Stimulated activated CD8-positive, alpha-beta memory T cell treated with anti-CD3 and anti-CD28 coated beads, Interleukin-4, amount 100 ng/mL, for 4 hours (primary cell): ENCODE data around the gene S100PBP.

ENCODE experiments used
- DNase-seq, 2 donors: peaks; one replicate each; pipeline ENCODE4 v3.0.0-alpha.2; 2020; ENCODE audit warnings: low read depth in 2 of 2, low spot score in 1 of 2

S100PBP gene

GRCh38 chr1:32825181-32825580 is 7.7 kb downstream of the S100PBP start:
- DNase-seq: no peak

DNA sequence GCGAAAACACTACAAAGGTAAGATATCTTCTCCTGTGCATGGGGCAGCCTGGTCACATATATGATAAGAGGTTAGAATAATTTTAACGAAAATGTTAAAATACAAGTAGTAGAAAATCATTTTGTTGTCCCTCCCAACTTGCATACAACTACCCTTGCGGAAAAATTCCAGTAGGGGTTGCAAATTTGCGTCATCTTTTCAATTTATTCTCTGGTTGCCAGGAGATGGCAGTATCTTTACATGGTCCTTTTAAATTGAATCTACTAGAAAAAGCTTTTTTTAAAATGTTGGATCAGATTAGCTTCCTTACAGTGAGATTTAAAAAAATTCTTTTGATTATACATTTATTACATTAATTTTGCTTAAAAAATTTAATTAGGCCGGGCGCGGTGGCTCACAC is 10.9 kb downstream of the S100PBP start:
- DNase-seq: no peak

- no peak for DNase-seq
These were observed 12.8 kb downstream of the S100PBP start for GRCh38 chr1:32830092-32830852.

DNA sequence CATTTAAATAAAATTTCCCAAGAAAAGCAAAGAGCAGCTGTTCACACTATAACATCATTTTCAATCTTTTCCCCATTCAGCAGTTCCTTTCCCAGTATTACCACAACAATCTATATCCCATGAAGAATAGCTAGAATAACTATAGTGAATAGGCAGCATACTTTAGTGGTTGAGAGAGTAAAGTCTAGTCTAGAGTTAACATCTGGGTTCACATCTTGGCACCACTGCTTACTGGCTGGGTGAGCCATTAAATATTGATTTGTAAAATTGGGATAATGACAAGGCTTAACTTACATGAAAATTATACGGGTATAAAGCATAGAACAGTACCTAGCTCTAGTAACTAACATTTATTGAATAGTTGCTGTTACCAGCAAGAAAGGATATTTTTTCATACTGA is 14.4 kb downstream of the S100PBP start:
- no peak for DNase-seq

GRCh38 chr1:32848354-32849063 is 31.1 kb downstream of the S100PBP start:
- no peak for DNase-seq

- no peak for DNase-seq
These were observed 38.6 kb downstream of the S100PBP start for GRCh38 chr1:32855861-32856617.

GRCh38 chr1:32858136-32858535 is 40.7 kb downstream of the S100PBP start:
- no peak for DNase-seq

GRCh38 chr1:32858791-32859190 is 41.3 kb downstream of the S100PBP start:
- DNase-seq: no peak

DNA sequence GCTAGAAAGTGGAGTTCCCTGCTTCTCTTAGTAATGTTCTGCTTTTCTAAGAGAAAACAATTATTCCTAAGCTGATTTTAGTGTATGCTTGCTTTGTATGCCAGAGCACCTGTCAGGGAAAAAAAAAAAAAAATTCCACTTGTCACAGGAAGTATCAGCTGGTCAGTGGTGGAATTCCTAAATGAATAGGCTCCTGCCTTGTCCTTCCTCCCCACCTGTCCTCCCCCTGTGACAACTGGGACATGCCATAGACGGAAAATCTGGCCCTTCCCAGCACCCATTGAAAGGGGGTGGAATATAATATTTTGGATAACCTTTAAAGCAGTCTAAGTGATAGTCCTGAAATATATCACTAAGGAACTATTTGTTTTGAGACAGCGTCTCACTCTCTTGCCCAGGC is 42.5 kb downstream of the S100PBP start:
- no peak for DNase-seq

- DNase-seq: no peak
These were observed 43.1 kb downstream of the S100PBP start for GRCh38 chr1:32860566-32860965.

- DNase-seq: no peak
These were observed 44.6 kb downstream of the S100PBP start for GRCh38 chr1:32861904-32862695.

DNA sequence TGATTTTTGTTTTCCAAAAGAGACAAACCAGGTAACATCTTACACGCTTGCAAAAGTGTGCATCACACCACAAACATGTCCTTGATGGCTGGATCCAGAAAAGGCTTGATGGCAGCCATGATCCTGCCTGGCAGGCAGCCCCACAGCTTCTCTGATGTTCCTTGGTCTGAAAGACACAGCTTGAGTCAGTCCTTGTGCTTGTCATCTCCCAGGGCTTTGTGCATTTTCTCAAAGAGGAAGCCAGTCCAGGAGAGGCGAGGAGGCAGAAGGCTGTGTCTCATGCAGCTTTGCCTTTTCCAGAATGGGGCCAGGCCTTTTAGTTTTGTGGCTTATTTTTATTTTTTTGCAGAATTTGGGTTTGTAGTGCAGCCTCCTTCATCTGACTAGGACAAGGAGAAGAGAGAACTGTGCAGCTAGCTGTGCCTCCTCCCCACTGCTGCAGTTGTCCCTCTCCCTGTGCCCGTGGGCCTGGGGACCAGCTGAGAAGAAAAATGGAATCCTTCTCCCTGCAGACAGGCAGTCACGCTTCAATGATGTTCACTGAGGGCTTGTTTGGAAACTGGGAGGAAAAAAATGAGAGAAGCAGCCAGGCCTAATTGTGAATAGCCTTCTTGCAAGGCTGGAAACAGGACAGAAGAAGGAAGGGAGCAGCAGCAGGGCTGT is 45.9 kb downstream of the S100PBP start:
- no peak for DNase-seq

DNA sequence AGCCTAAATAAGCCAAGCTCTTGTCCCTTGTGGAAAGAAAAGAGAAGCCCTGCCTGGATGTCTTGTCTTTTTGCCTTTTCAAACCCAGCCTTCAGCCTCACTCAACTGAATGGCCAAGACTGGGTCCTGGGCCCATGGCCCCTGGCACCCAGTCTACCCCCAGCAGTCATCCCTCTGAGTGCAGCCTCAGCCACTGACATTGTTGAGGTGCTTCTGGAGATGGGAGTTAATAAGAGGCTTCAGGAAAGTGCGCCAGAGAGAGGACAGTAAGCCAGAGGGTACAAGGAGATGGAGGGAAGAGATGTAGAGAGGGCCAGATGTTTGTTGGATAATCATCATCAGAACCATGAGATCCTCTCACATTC is 46.4 kb downstream of the S100PBP start:
- no peak for DNase-seq

DNA sequence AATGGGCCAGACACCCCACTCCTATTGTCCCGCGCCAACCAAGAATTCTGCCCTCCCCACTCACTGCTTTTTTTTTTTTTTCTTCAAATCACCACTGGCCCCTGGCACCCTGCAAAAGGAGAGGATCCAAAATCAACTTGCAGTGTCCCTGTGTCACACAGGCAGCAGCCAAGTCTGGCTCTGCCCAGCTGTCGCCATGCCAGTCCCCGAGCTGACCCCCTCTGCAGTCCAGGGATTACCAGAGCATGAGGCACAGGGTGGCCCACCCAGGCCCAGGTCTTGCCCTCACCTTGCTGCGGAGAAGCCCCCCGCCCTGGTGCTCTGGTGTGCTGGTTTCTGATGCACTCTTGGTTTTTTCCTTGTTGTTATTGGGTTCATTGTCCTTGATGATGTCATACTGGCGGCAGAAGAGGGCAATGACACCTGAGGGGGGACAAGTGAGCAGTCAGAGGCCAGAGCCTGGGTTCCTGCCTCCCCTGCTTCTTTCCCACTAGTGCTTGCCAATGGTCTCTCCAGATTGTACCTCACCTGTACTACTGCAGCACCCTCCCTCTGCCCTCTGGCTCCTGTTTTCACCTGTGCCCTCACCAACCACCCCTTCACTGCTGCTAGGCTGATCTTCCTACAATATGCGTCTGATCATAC is 47.0 kb downstream of the S100PBP start:
- no peak for DNase-seq

DNA sequence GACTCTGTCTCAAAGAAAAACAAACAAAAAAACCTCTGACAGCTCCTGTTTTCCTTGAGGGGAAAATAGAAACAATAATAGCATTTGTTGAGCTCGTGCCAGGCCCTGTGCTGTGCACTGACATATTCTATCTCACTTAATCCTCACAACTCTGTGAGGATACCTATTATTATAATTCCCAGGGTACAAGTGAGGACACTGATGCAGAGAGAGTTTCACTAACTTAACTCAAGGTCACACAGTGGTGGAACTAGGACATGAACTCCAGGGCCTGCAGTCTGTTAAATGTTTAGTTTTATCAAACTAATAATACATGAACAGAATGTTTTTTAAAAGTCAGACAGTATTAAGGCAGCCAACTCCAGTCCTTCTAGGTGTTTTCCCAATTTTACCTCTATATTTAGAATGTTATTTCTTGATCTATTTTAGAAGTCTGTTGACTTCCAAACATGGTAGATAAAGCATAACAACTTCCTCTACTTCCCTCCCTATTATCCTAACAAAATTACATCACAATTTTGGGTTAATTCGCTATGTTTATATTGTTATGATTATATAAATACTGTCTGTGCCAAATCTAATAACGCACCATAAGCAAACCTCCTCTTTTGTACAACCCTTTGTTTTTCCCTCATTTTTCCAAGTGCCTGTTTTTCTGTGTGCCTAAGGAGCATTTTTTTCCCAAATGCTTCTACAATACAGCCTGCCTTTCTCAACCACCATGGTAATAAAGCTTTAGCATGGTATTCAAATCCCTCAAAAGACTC is 48.4 kb downstream of the S100PBP start:
- DNase-seq: no peak

- DNase-seq: no peak
These were observed 49.7 kb downstream of the S100PBP start for GRCh38 chr1:32867151-32867550.

- no peak for DNase-seq
These were observed 50.2 kb downstream of the S100PBP start for GRCh38 chr1:32867671-32868070.

DNA sequence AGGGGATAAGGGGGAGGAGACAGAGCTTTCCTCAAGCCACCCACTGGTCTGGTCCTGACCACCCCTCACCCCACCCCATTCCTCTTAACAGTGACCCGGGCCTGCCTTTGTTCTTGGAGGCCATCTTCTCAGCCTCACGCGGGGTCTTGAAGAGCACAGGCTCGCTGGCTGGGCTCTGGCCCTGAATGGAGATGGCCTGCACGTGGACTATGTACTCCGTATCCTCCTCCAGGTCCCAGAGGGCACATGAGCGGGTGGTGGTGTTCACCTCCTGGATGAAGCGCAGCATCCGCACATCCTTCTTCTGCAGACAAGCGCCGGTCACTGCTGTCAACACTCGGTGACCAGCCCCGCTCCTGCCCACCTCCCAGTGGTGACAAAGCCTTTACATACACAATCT is 50.6 kb downstream of the S100PBP start:
- DNase-seq: no peak

GRCh38 chr1:32868806-32869455 is 51.5 kb downstream of the S100PBP start:
- no peak for DNase-seq
